GOT3 (cell line): ENCODE results near the gene PTTG1IP.

Experiments
- DNase-seq: peaks from one replicate; lab custom pipeline; 2025; ENCODE audit warnings: mixed read lengths; lab: John Stamatoyannopoulos, UW

The PTTG1IP gene

DNA sequence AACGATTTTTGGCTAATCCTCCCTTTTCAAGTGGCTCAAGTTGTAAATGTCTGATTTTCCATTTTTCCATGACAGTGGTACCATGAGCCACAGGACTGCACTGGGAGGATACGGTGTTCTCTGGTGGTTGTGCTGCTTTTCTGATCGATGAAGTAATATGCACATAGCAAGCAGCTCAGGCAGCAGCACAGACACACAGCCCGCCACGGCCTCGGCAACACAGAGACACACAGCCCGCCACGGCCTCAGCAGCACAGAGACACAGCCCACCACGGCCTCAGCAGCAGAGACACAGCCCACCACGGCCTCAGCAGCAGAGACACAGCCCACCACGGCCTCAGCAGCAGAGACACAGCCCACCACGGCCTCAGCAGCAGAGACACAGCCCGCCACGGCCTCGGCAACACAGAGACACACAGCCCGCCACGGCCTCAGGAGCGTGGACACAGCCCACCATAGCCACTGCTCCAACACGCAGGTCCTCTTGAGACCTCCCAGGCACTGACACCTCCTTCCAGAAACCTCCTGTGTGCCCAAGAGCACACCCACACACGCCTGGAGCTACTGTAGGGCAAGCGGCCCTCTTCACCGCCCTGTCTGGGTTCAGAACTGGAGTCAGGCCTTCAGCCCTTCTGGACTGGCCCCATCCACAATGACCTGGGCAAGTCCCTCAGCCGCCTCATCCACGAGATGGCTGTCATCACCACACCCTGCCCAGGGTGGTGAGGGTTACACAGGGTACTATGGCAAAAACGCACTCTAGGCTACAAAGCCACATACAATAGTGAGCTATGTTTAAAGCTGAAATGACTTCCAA, 10.4 kb downstream of the PTTG1IP start:
- no peak for DNase-seq

DNA sequence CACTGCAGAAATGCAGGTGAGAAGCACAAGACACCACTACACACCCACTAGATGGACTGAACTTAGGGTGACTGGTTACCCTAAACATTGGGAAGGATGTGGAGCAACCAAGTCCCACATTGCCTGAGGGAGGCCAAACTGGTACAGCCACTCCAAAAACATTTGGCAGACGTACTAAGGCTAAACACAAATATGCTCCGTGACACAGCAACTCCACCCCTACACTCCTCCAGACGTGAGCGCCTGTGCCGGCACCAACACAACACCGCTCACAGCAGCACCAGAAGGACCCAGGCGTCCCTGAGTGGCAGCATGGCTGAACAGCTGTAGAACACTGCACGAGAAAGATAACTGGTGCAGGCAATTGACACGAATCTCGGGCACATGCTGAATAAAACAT, 14.7 kb downstream of the PTTG1IP start:
- no peak for DNase-seq

DNA sequence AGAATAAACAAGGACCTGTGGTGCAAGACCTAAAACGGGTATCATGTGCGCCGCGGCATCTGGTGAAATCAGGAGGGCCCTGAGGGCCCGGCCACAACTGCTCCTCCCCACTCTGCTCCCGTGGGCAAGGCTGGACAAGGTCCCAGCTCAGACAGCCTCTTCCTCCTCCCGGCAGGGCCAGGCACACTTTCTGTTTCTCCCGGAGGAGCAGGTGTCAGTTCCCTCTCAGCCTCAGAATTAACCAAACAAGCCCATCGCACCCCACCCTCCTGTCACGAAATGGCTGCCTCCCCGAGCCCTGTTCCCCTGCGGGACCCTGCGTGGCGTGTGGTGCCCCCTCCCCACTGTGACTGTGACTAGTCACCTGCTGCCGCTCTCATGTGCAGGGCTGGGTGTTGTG, 15.2 kb downstream of the PTTG1IP start:
- DNase-seq, result no peak

DNA sequence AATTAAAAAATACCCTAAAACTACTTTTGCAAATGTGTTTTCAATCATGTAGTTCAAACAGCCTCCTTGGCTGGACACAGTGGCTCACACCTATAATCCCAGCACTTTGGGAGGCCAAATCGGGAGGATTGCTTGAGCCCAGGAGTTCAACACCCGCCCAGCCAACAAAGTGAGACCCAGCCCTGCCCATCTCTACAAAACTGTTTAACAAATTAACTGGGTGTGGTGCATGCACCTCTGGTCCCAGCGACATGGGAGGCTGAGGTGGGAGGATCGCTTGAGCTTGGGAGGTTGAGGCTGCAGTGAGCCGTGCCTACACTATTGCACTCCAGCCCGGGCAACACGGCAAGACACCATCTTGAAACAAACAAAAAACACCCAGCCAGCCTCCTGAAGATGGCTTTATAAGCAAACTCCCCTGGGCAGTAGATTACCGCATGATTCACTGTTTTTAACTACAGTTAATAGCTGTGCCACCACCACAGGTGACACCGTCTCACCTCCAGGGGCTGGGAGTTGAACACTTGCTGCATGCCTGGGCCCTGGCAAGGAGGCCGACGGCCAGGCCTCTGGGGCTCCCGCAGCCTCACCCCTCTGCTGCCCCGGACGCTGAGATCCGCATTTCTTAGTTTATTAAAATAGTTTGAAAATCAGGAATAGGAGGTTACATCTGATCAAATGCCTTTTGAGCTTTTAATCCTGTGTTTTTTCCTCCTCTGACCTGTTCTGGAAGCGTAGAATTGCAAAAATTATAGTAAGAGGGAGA, 16.2 kb downstream of the PTTG1IP start:
- DNase-seq, result no peak

GRCh38 chr21:44856131-44856530, 17.4 kb downstream of the PTTG1IP start:
- no peak for DNase-seq

- DNase-seq, result no peak
Measured at GRCh38 chr21:44855572-44855971, 17.9 kb downstream of the PTTG1IP start.

- no peak for DNase-seq
Measured at GRCh38 chr21:44854664-44855446, 18.6 kb downstream of the PTTG1IP start.

DNA sequence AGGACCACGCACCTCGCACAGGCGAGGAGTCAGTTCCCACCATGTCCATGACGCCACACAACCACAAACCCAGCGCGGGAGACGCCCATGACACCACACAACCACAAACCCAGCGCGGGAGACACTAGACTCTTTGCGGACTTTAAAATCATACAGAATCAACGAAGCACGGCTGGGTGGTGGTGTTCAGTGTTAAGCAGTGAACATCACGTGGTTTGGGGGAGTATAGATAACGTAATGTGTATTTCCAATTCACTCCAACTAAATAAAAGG, 19.2 kb downstream of the PTTG1IP start:
- DNase-seq, result no peak

DNA sequence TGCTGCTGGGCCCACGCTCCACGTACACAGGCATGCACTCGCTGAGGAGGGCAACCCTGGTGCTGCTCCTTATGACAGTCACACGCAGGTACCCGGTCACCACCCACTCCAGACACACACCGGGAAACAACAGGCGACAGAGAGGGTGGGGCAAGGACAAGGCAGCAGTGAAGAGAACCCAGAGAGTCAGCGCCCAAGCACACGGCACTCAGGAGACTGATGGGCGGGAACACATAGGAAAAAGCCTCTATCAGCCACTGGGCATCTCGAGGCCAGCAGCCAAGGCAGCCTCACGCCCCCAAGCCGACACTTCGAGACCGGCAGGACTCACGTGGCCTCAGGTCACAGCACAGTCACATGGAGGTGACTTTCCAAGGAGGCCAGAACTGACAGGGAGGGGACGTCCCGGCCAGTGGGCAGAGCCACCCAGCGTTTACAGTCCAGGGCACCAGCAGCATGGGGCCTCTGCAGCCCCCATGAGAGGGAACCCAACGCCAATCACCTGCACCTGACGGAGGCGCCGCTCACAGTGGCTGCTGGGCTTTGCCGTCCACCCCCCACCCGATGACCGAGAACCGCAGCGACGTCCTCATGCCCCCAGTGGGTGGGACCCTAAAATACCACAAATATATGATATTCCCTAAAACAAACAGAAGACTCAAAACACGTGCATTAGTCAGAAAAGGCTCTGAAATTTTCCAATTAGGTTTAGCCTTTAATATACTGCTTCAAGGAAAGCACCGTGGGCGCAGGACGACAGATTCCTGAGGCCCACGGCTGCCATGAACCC, 19.7 kb downstream of the PTTG1IP start:
- DNase-seq, result no peak

GRCh38 chr21:44850905-44851657, 22.4 kb downstream of the PTTG1IP start:
- DNase-seq, result no peak

DNA sequence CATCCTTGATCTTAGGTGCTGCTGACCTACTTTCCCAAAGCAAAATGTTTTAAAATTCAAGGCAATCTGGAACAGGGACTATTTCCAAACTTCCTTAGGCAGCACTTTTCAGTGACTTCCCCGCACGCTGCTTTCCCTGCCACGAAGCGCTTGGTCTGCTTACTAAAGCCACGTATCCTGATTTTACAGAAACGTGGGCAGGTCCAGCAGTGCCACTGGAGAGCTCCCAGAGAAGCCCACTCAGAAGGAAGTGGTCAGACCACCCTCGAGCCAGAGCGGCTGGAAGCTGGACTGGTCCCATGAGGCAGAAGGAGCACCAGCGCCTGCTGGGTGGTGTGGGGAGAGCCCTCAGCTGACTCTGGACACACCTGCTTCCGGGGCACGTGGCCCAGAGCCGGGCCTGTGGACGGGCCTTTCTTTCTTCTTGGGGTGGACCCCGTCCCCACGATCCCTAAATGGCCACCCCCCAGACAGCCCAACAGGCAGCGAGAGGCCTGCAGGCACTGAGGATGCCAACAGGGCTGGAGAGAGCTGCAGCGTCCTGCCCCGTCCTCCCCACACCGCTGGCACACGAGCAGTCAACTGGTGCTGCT, 23.2 kb downstream of the PTTG1IP start:
- DNase-seq, result no peak

GRCh38 chr21:44849616-44850130, 23.8 kb downstream of the PTTG1IP start:
- DNase-seq, result no peak

DNA sequence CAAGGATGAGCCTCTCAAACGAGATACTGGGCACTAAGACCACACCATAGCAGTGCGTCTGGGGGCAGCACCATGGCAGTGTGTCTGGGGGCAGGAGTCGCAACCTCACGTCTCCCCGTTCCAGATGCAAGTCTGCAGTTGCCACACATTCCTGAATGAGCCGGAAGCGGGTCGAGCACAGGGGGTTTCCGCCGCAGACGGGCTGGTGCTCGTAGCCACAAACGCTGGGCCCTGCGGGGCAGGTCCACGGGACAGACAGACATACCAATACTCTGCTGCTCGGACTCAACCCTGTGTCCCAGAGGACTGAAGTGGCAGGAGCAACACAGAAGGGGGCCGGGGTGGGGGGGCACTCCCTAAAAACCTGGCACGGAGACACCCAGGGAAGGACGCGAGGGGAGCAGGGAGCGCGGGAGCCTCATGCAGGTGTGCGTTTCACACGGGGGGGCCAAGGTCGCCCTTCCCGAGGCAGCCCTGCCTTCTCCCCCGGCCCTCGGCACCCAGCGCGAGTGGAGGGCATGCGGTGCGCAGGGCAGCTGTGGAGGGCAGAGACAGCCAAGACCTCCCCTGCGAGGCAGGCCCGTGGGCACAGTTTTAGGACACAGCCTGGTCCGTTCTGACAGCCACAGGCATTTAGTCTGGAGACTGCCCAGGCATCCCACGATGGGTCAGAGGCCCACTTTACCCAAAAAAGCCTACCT, 24.5 kb downstream of the PTTG1IP start:
- no peak for DNase-seq

DNA sequence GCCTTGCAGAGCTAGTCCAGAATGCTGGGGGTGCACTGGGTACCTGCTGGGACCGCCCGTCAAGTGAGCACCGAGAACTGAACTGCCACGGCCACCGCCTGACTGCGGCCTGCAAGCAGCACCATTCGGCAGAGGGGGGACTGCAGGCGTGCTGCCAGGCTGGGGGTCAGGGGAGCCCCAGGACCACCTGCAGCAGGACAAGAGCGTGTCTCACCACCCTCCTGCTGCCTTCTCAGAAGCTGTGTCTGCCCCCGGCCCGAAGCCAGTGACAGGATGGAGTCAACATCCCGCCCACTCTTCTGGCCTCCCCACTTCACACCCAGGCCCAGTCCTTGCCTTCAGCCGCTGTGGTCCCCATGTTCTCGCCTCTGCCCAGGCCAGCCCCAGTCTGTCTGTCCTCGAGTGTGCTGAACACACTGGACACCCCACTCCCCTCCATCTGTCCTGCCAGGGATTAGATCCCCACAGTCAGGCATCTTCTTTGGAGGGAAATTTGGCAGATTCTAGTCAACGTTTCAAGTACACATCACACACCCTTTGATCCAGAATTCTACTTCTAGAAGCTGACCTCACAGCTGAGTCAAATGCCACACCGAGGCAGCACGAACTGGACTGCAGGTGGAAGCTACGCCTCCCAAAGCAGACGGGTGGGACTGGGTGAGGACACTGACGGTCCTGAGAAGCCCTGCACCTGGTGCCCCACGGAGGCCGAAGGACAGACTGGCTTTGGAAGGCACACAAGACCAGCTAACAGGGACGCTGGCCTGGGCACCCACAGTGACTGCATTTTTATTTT, 26.0 kb downstream of the PTTG1IP start:
- DNase-seq, result no peak

- DNase-seq, result no peak
Measured at GRCh38 chr21:44846485-44847260, 26.8 kb downstream of the PTTG1IP start.

DNA sequence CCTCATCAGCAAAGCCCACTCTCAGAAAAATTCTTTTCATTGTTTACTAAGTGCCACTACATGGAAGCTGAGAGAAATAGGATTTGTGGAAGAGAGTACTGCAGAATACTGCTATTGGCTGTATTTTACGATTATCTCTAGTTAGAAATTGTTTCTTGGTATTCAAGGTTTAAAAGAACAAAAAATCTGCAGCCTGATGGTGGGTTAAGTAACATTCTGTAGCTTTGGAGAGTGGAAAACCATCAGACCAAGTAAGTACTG, 27.3 kb downstream of the PTTG1IP start:
- no peak for DNase-seq

GRCh38 chr21:44845418-44846223, 27.9 kb downstream of the PTTG1IP start:
- DNase-seq, result peak; percentile 26

DNA sequence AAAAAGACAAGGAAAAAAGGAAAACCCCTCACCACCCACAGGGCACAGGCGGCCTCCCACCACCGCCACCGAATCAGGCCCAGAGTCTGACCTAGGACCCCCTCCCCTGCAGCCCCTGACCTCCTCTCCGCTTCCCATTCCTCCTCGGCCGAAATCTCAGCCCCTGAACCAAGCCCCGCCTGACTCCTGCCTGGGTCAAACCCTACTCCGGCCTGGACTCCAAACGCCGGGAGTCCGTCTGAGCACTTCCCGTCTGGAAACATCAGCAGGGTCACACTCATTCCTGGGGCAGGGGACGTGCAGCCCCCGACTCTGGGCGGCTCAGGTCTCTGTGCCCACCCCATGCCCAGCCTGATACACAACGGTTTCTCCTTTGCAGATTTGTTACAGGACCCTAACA, 29.2 kb downstream of the PTTG1IP start:
- no peak for DNase-seq
